Measurements from ENCODE around the gene TLE6.

DNA sequence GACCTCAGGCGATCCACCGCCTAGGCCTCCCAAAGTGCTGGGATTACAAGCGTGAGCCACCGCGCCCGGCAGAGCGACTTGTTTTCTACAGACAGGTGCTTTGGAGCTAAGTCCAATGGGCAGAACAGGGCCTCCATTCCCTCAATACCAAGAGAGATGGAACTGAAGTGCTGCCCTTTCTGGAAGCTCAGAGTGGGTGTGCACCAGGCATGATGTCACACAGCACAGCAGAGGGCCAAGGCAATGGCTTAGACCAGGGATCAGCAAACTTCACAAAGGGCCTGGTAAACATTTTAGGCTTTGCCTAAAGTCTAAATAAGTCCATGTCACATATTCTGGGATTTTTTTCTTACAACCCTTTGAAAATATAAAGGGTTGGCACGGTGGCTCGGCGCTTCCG, 21.3 kb downstream of the TLE6 start:
- no peak for TF ChIP-seq SMC3 (IDR thresholded peaks at IDR 0.05; ENCODE audit: low read depth, low read length)
- TF ChIP-seq, protein P1, sequence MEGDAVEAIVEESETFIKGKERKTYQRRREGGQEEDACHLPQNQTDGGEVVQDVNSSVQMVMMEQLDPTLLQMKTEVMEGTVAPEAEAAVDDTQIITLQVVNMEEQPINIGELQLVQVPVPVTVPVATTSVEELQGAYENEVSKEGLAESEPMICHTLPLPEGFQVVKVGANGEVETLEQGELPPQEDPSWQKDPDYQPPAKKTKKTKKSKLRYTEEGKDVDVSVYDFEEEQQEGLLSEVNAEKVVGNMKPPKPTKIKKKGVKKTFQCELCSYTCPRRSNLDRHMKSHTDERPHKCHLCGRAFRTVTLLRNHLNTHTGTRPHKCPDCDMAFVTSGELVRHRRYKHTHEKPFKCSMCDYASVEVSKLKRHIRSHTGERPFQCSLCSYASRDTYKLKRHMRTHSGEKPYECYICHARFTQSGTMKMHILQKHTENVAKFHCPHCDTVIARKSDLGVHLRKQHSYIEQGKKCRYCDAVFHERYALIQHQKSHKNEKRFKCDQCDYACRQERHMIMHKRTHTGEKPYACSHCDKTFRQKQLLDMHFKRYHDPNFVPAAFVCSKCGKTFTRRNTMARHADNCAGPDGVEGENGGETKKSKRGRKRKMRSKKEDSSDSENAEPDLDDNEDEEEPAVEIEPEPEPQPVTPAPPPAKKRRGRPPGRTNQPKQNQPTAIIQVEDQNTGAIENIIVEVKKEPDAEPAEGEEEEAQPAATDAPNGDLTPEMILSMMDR (conservative IDR thresholded peaks at IDR 0.05; ENCODE audit: low read depth, low read length): no peak
- no peak for TF ChIP-seq CEBPB (IDR thresholded peaks at IDR 0.05; ENCODE audit: low read depth, low read length)
- no peak for TF ChIP-seq MXI1 (IDR thresholded peaks at IDR 0.05; ENCODE audit: borderline replicate concordance, low read depth, low read length)
- TF ChIP-seq MAFK (IDR thresholded peaks at IDR 0.05; ENCODE audit: low read depth, low read length): no peak
- no peak for TF ChIP-seq BHLHE40 (IDR thresholded peaks at IDR 0.05; ENCODE audit: low read depth, low read length)
- no peak for TF ChIP-seq RFX5 (IDR thresholded peaks at IDR 0.05; ENCODE audit: low read depth, low read length)
- TF ChIP-seq, protein P2, sequence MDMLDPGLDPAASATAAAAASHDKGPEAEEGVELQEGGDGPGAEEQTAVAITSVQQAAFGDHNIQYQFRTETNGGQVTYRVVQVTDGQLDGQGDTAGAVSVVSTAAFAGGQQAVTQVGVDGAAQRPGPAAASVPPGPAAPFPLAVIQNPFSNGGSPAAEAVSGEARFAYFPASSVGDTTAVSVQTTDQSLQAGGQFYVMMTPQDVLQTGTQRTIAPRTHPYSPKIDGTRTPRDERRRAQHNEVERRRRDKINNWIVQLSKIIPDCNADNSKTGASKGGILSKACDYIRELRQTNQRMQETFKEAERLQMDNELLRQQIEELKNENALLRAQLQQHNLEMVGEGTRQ (IDR thresholded peaks at IDR 0.05; ENCODE audit: low read depth, low read length): no peak
- TF ChIP-seq POLR2A (IDR thresholded peaks at IDR 0.05; ENCODE audit: low read depth, low read length): no peak
